GM23338 (cell line): ENCODE measurements around the gene RGN. TPM values are rescaled to one million over a fixed set of nuclear protein-coding genes. Genes with fewer than 3 reads are reported as not detected.

Experiments used
- ATAC-seq: fragments of 200-7000 bp; cut with Tn5 transposase; 3 replicates; pipeline ENCODE4 v1.9.1; 2020
- DNase-seq: peaks from one replicate; pipeline ENCODE4 v3.0.0-alpha.2; 2015; ENCODE audit warnings: low spot score
- H2AFZ ChIP-seq: fragments of 200-600 bp; sonication (generic); 2 replicates; pipeline ENCODE4 v1.8.0; 2016; ENCODE audit warnings: antibody characterized with exemption, mild to moderate bottlenecking, moderate library complexity
- H3F3A ChIP-seq: fragments of 200-600 bp; sonication (generic); replicated peaks from 2 replicates; pipeline ENCODE4 v1.8.0; 2017; ENCODE audit warnings: antibody characterized with exemption, mixed run types, low read depth
- H3K27ac ChIP-seq: fragments of 200-600 bp; sonication (generic); 2 replicates; pipeline ENCODE4 v1.6.1; 2016; ENCODE audit warnings: low read depth
- H3K27me3 ChIP-seq: fragments of 200-600 bp; sonication (generic); 2 replicates; pipeline ENCODE4 v1.8.0; 2016; ENCODE audit warnings: mild to moderate bottlenecking, mixed run types, moderate library complexity; ENCODE audit not compliant: insufficient read depth
- H3K36me3 ChIP-seq: fragments of 200-600 bp; sonication (generic); 2 replicates; pipeline ENCODE4 v1.8.0; 2016; ENCODE audit warnings: mild to moderate bottlenecking; ENCODE audit not compliant: insufficient read depth
- H3K4me1 ChIP-seq: fragments of 200-600 bp; sonication (generic); 2 replicates; pipeline ENCODE4 v1.8.0; 2016; ENCODE audit warnings: mild to moderate bottlenecking, moderate library complexity; ENCODE audit not compliant: insufficient read depth
- H3K4me2 ChIP-seq: fragments of 200-600 bp; sonication (generic); 2 replicates; pipeline ENCODE4 v1.7.1; 2017; ENCODE audit warnings: mixed run types
- H3K4me3 ChIP-seq: fragments of 200-600 bp; sonication (generic); 2 replicates; pipeline ENCODE4 v1.6.1; 2016; ENCODE audit warnings: mixed run types
- H3K79me2 ChIP-seq: fragments of 200-600 bp; sonication (generic); replicated peaks from 2 replicates; pipeline ENCODE4 v1.8.0; 2017; ENCODE audit warnings: mild to moderate bottlenecking; ENCODE audit not compliant: insufficient read depth
- H3K9me2 ChIP-seq: fragments of 200-600 bp; sonication (generic); 2 replicates; pipeline ENCODE4 v1.8.0; 2017; ENCODE audit not compliant: insufficient read depth
- H4K20me1 ChIP-seq: fragments of 200-600 bp; sonication (generic); replicated peaks from 2 replicates; pipeline ENCODE4 v1.8.0; 2017; ENCODE audit warnings: mild to moderate bottlenecking; ENCODE audit not compliant: insufficient read depth
- H3K27ac Mint-ChIP-seq: 2 replicates; pipeline ENCODE4 v1.8.0; 2020; ENCODE audit warnings: inconsistent platforms, mild to moderate bottlenecking, moderate library complexity, mixed read lengths
- H3K27me3 Mint-ChIP-seq: 3 replicates; pipeline ENCODE4 v1.8.0; 2022; ENCODE audit warnings: low read depth, mild to moderate bottlenecking, moderate library complexity, mixed read lengths, inconsistent platforms; ENCODE audit not compliant: insufficient read depth, poor library complexity
- H3K36me3 Mint-ChIP-seq: 3 replicates; pipeline ENCODE4 v1.8.0; 2021; ENCODE audit warnings: low read depth, mild to moderate bottlenecking, inconsistent platforms, moderate library complexity, mixed read lengths
- H3K4me1 Mint-ChIP-seq: 3 replicates; pipeline ENCODE4 v1.8.0; 2020; ENCODE audit warnings: mild to moderate bottlenecking, inconsistent platforms, mixed read lengths
- H3K4me3 Mint-ChIP-seq: 3 replicates; pipeline ENCODE4 v1.8.0; 2021; ENCODE audit warnings: moderate library complexity, mild to moderate bottlenecking, inconsistent platforms, mixed read lengths
- H3K9me3 Mint-ChIP-seq: 3 replicates; pipeline ENCODE4 v1.8.0; 2020; ENCODE audit warnings: moderate library complexity, mild to moderate bottlenecking, inconsistent platforms, mixed read lengths
- CREB1 ChIP-seq: fragments of 250-450 bp; sonication (Bioruptor Pico); IDR thresholded peaks from 2 replicates; pipeline ENCODE4 v1.5.0; 2020; ENCODE audit warnings: low read depth, mild to moderate bottlenecking, moderate library complexity
- EZH2 ChIP-seq: fragments of 200-600 bp; sonication (generic); IDR thresholded peaks from one replicate; pipeline ENCODE4 v1.8.0; 2017; ENCODE audit warnings: antibody characterized with exemption, mild to moderate bottlenecking, low read depth; ENCODE audit not compliant: unreplicated experiment
- EZH2phosphoT487 ChIP-seq: fragments of 200-600 bp; sonication (generic); IDR thresholded peaks from one replicate; pipeline ENCODE4 v1.8.1; 2018; ENCODE audit warnings: antibody characterized with exemption; ENCODE audit not compliant: unreplicated experiment
- JUNB ChIP-seq: IDR thresholded peaks from one replicate; pipeline ENCODE4 v1.6.1; 2016; ENCODE audit warnings: antibody characterized with exemption; ENCODE audit not compliant: unreplicated experiment
- NANOG ChIP-seq: IDR thresholded peaks from 2 replicates; pipeline ENCODE4 v1.6.1; 2016; ENCODE audit warnings: antibody characterized with exemption, borderline replicate concordance
- POLR2AphosphoS5 ChIP-seq: IDR thresholded peaks from 2 replicates; pipeline ENCODE4 v1.6.1; 2016; ENCODE audit warnings: antibody characterized with exemption, low read depth
- STAT1 ChIP-seq: IDR thresholded peaks from one replicate; pipeline ENCODE4 v1.6.1; 2016; ENCODE audit warnings: antibody characterized with exemption; ENCODE audit not compliant: unreplicated experiment
- ZNF114 ChIP-seq: fragments of 250-450 bp; sonication (Bioruptor Pico); IDR thresholded peaks from 2 replicates; pipeline ENCODE4 v1.5.0; 2020; ENCODE audit warnings: mild to moderate bottlenecking, moderate library complexity
- ZNF331 ChIP-seq: fragments of 250-450 bp; sonication (Bioruptor Pico); IDR thresholded peaks from 2 replicates; pipeline ENCODE4 v1.5.0; 2020; ENCODE audit warnings: low read depth, mild to moderate bottlenecking, moderate library complexity
- polyA plus RNA-seq: library from polyadenylated mRNA; unstranded; fragments of >200 nt; fragmentation: Nextera tagmentation; extraction: Ambion mirVana; gene quantifications from 2 replicates; pipeline ENCODE4 v1.2.1, GENCODE V29; 2016
- total RNA-seq: library from RNA; depleted of rRNA; stranded (reverse); fragments of >200 nt; shearing (Covaris generic); gene quantifications from 2 replicates; pipeline ENCODE4 v1.2.3, GENCODE V29; 2014
- TF ChIP-seq, protein P1 (sequence below), 2 experiments: fragments of 200-600 bp in 1 of 2; sonication (generic) in 1 of 2; conservative IDR thresholded peaks; 2 replicates each; pipeline versions ENCODE4 v1.5.1 to v1.6.1; 2016 to 2017; ENCODE audit warnings: antibody characterized with exemption in 2 of 2, low read depth in 2 of 2, mild to moderate bottlenecking in 2 of 2, moderate library complexity in 1 of 2
- TF ChIP-seq, protein P2 (sequence below): fragments of 250-450 bp; sonication (Bioruptor Pico); IDR thresholded peaks from 2 replicates; pipeline ENCODE4 v1.5.0; 2020; ENCODE audit warnings: mild to moderate bottlenecking, moderate library complexity
- TF ChIP-seq, protein P3 (sequence below): IDR thresholded peaks from one replicate; pipeline ENCODE4 v1.6.1; 2018; ENCODE audit warnings: antibody characterized with exemption; ENCODE audit not compliant: unreplicated experiment
- TF ChIP-seq, protein P4 (sequence below): IDR thresholded peaks from 2 replicates; pipeline ENCODE4 v1.6.1; 2016; ENCODE audit warnings: antibody characterized with exemption

RGN gene
- total and polyA plus RNA-seq, 2 experiments from 2014 or later, result 5.5 to 6.7 TPM

DNA sequence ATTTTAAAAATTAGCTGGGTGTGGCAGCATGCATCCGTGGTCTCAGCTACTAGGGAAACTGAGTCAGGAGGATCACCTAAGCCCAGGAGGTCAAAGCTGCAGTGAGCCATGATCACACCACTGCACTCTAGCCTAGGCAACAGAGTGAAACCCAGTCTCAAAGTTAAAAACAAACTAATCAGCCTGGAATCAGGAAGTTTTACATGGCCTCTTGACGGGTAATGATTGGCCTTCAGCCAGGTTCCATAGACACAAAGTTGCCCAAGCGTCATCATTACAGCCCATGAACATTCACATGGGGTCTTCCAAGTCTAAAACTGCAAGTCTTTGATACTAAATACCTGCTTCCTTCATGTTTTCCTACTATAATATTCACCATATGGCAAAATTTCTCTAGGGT is 10.0 kb upstream of the RGN start:
- H3K36me3 Mint-ChIP-seq, result no peaks in the 10 kb centered on the region
- no peak for ATAC-seq
- Histone ChIP-seq H3F3A (no peaks in the 10 kb centered on the region), H3K36me3 (no peaks in the 10 kb centered on the region), H4K20me1 (no peaks in the 10 kb centered on the region), H3K79me2 (no peaks in the 10 kb centered on the region), H3K4me1 (no peaks in the 10 kb centered on the region), H3K4me2 (no peak overlapping the region), H2AFZ (no peak overlapping the region), H3K4me3 (no peak overlapping the region), H3K9me2 (no peaks in the 10 kb centered on the region), H3K27ac (no peak overlapping the region), H3K27me3 (no peaks in the 10 kb centered on the region)
- no peaks in the 10 kb centered on the region for H3K4me1 Mint-ChIP-seq
- DNase-seq, result no peak
- no peak overlapping the region for H3K4me3 Mint-ChIP-seq
- no peak overlapping the region for H3K27ac Mint-ChIP-seq
- H3K27me3 Mint-ChIP-seq, result no peaks in the 10 kb centered on the region
- H3K9me3 Mint-ChIP-seq, result no peaks in the 10 kb centered on the region
- TF ChIP-seq EZH2phosphoT487 (no peak), STAT1 (no peak), JUNB (no peak), CREB1 (CRISPR knock-in tag) (no peak), ZNF331 (no peak), NANOG (no peak), POLR2AphosphoS5 (no peak), ZNF114 (no peak), EZH2 (no peak)
- TF ChIP-seq, protein P1, sequence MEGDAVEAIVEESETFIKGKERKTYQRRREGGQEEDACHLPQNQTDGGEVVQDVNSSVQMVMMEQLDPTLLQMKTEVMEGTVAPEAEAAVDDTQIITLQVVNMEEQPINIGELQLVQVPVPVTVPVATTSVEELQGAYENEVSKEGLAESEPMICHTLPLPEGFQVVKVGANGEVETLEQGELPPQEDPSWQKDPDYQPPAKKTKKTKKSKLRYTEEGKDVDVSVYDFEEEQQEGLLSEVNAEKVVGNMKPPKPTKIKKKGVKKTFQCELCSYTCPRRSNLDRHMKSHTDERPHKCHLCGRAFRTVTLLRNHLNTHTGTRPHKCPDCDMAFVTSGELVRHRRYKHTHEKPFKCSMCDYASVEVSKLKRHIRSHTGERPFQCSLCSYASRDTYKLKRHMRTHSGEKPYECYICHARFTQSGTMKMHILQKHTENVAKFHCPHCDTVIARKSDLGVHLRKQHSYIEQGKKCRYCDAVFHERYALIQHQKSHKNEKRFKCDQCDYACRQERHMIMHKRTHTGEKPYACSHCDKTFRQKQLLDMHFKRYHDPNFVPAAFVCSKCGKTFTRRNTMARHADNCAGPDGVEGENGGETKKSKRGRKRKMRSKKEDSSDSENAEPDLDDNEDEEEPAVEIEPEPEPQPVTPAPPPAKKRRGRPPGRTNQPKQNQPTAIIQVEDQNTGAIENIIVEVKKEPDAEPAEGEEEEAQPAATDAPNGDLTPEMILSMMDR (conservative IDR thresholded peaks at IDR 0.05; ENCODE audit: low read depth in 2 of 2), result no peak
- TF ChIP-seq, protein P2, sequence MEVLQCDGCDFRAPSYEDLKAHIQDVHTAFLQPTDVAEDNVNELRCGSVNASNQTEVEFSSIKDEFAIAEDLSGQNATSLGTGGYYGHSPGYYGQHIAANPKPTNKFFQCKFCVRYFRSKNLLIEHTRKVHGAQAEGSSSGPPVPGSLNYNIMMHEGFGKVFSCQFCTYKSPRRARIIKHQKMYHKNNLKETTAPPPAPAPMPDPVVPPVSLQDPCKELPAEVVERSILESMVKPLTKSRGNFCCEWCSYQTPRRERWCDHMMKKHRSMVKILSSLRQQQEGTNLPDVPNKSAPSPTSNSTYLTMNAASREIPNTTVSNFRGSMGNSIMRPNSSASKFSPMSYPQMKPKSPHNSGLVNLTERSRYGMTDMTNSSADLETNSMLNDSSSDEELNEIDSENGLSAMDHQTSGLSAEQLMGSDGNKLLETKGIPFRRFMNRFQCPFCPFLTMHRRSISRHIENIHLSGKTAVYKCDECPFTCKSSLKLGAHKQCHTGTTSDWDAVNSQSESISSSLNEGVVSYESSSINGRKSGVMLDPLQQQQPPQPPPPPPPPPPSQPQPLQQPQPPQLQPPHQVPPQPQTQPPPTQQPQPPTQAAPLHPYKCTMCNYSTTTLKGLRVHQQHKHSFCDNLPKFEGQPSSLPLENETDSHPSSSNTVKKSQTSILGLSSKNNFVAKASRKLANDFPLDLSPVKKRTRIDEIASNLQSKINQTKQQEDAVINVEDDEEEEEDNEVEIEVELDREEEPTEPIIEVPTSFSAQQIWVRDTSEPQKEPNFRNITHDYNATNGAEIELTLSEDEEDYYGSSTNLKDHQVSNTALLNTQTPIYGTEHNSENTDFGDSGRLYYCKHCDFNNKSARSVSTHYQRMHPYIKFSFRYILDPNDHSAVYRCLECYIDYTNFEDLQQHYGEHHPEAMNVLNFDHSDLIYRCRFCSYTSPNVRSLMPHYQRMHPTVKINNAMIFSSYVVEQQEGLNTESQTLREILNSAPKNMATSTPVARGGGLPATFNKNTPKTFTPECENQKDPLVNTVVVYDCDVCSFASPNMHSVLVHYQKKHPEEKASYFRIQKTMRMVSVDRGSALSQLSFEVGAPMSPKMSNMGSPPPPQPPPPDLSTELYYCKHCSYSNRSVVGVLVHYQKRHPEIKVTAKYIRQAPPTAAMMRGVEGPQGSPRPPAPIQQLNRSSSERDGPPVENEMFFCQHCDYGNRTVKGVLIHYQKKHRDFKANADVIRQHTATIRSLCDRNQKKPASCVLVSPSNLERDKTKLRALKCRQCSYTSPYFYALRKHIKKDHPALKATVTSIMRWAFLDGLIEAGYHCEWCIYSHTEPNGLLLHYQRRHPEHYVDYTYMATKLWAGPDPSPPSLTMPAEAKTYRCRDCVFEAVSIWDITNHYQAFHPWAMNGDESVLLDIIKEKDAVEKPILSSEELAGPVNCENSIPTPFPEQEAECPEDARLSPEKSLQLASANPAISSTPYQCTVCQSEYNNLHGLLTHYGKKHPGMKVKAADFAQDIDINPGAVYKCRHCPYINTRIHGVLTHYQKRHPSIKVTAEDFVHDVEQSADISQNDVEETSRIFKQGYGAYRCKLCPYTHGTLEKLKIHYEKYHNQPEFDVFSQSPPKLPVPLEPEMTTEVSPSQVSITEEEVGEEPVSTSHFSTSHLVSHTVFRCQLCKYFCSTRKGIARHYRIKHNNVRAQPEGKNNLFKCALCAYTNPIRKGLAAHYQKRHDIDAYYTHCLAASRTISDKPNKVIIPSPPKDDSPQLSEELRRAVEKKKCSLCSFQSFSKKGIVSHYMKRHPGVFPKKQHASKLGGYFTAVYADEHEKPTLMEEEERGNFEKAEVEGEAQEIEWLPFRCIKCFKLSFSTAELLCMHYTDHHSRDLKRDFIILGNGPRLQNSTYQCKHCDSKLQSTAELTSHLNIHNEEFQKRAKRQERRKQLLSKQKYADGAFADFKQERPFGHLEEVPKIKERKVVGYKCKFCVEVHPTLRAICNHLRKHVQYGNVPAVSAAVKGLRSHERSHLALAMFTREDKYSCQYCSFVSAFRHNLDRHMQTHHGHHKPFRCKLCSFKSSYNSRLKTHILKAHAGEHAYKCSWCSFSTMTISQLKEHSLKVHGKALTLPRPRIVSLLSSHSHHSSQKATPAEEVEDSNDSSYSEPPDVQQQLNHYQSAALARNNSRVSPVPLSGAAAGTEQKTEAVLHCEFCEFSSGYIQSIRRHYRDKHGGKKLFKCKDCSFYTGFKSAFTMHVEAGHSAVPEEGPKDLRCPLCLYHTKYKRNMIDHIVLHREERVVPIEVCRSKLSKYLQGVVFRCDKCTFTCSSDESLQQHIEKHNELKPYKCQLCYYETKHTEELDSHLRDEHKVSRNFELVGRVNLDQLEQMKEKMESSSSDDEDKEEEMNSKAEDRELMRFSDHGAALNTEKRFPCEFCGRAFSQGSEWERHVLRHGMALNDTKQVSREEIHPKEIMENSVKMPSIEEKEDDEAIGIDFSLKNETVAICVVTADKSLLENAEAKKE (CRISPR knock-in tag), result no peak
- TF ChIP-seq, protein P3, sequence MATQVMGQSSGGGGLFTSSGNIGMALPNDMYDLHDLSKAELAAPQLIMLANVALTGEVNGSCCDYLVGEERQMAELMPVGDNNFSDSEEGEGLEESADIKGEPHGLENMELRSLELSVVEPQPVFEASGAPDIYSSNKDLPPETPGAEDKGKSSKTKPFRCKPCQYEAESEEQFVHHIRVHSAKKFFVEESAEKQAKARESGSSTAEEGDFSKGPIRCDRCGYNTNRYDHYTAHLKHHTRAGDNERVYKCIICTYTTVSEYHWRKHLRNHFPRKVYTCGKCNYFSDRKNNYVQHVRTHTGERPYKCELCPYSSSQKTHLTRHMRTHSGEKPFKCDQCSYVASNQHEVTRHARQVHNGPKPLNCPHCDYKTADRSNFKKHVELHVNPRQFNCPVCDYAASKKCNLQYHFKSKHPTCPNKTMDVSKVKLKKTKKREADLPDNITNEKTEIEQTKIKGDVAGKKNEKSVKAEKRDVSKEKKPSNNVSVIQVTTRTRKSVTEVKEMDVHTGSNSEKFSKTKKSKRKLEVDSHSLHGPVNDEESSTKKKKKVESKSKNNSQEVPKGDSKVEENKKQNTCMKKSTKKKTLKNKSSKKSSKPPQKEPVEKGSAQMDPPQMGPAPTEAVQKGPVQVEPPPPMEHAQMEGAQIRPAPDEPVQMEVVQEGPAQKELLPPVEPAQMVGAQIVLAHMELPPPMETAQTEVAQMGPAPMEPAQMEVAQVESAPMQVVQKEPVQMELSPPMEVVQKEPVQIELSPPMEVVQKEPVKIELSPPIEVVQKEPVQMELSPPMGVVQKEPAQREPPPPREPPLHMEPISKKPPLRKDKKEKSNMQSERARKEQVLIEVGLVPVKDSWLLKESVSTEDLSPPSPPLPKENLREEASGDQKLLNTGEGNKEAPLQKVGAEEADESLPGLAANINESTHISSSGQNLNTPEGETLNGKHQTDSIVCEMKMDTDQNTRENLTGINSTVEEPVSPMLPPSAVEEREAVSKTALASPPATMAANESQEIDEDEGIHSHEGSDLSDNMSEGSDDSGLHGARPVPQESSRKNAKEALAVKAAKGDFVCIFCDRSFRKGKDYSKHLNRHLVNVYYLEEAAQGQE, result no peak
- TF ChIP-seq, protein P4, sequence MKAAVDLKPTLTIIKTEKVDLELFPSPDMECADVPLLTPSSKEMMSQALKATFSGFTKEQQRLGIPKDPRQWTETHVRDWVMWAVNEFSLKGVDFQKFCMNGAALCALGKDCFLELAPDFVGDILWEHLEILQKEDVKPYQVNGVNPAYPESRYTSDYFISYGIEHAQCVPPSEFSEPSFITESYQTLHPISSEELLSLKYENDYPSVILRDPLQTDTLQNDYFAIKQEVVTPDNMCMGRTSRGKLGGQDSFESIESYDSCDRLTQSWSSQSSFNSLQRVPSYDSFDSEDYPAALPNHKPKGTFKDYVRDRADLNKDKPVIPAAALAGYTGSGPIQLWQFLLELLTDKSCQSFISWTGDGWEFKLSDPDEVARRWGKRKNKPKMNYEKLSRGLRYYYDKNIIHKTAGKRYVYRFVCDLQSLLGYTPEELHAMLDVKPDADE, result no peak
